Right ventricle myocardium superior (tissue), 1 donor: Measurements from ENCODE around the gene RAP1GDS1. TPM values are rescaled to one million over a fixed set of nuclear protein-coding genes. Genes with fewer than 3 reads are reported as not detected.

Source experiments
- ATAC-seq: fragments of 200-7000 bp; cut with Tn5 transposase; one replicate; pipeline ENCODE4 v1.9.1; 2020; ENCODE audit warnings: mild to moderate bottlenecking; ENCODE audit not compliant: poor library complexity
- DNase-seq: peaks from one replicate; pipeline ENCODE4 v3.0.0-alpha.2; 2020
- intact Hi-C: fragments of 100-400 bp; cut with DNase I; formaldehyde crosslinking; loops from one replicate; pipeline ENCODE4 v1.11.2; 2022
- long read RNA-seq: library from polyadenylated mRNA; unstranded; transcript quantifications from one replicate; pipeline ENCODE4 v2.0.0, GENCODE V29; 2021
- total RNA-seq: library from RNA; stranded (reverse); fragmentation: NEBNext Ultra II Directional; extraction: Animal tissue kit (Norgen Biotek cat#: 25700); gene quantifications from one replicate; pipeline ENCODE4 v1.2.1, GENCODE V29; 2021
- donor health status: DM: no; HTN: yes; CAD: no; lungs with severe emphysema.

Gene RAP1GDS1
- total RNA-seq, result 10.5 TPM
- long read RNA-seq, transcript RAP1GDS1-205 (15 exons, 3,681 nt), result major isoform, 8 of 29 reads
- long read RNA-seq, transcript RAP1GDS1-202 (15 exons, 2,092 nt), result minor isoform, 5 of 29 reads
- long read RNA-seq, partial matches to known transcripts, result 3 of 29 reads
- long read RNA-seq, other reads (novel, unspliced or antisense), result 8 of 29 reads

GRCh38 chr4:98260579-98261404, at the start of gene RAP1GDS1:
Gene RAP1GDS1, plus strand, starts transcription at chr4:98261384. Its CDS starts 182 bp downstream, at chr4:98261566.
- ATAC-seq (peak; percentile 97), DNase-seq (peak; percentile 98)
- intact Hi-C loops, result loop anchor here (10.0 kb wide), 1 partner anchor 116 kb away; the partner anchor contains the start of gene STPG2

- no peak for DNase-seq
- intact Hi-C loops, result no loop called here
- no peak for ATAC-seq
These were observed 38.9 kb upstream of the RAP1GDS1 start for GRCh38 chr4:98222306-98222705.

GRCh38 chr4:98226396-98226795, 34.8 kb upstream of the RAP1GDS1 start:
- ATAC-seq, result no peak
- no peak for DNase-seq
- intact Hi-C loops, result no loop called here

GRCh38 chr4:98230961-98231360, 30.2 kb upstream of the RAP1GDS1 start:
- ATAC-seq (no peak), DNase-seq (no peak)
- intact Hi-C loops, result no loop called here

GRCh38 chr4:98232202-98232601, 29.0 kb upstream of the RAP1GDS1 start:
- DNase-seq (no peak), ATAC-seq (no peak)
- intact Hi-C loops, result no loop called here

- ATAC-seq (no peak), DNase-seq (no peak)
- intact Hi-C loops, result no loop called here
These were observed 24.0 kb upstream of the RAP1GDS1 start for GRCh38 chr4:98237204-98237603.

- intact Hi-C loops, result no loop called here
- DNase-seq (no peak), ATAC-seq (no peak)
These were observed 19.1 kb upstream of the RAP1GDS1 start for GRCh38 chr4:98242063-98242462.

GRCh38 chr4:98242538-98242937, 18.6 kb upstream of the RAP1GDS1 start:
- intact Hi-C loops, result no loop called here
- DNase-seq (no peak), ATAC-seq (no peak)

GRCh38 chr4:98245226-98245625, 16.0 kb upstream of the RAP1GDS1 start:
- intact Hi-C loops, result no loop called here
- no peak for ATAC-seq
- no peak for DNase-seq

GRCh38 chr4:98248934-98249333, 12.2 kb upstream of the RAP1GDS1 start:
- ATAC-seq, result no peak
- intact Hi-C loops, result no loop called here
- DNase-seq, result no peak

GRCh38 chr4:98249831-98250230, 11.4 kb upstream of the RAP1GDS1 start:
- intact Hi-C loops, result no loop called here
- DNase-seq (no peak), ATAC-seq (no peak)

- ATAC-seq, result no peak
- intact Hi-C loops, result no loop called here
- no peak for DNase-seq
These were observed 7.7 kb upstream of the RAP1GDS1 start for GRCh38 chr4:98253499-98253898.

GRCh38 chr4:98260047-98260578, 1.1 kb upstream of the RAP1GDS1 start:
- DNase-seq, result no peak
- ATAC-seq, result peak; percentile 42
- intact Hi-C loops, result loop anchor here (10.0 kb wide), 1 partner anchor 115 kb away; the partner anchor contains the start of gene STPG2

GRCh38 chr4:98261405-98262291, 464 bp downstream of the RAP1GDS1 start:
- ATAC-seq (peak; percentile 12), DNase-seq (peak; percentile 61)
- intact Hi-C loops, result loop anchor here (10.0 kb wide), 1 partner anchor 117 kb away; the partner anchor contains the start of gene STPG2

GRCh38 chr4:98262431-98262830, 1.2 kb downstream of the RAP1GDS1 start:
- intact Hi-C loops, result loop anchor here (10.0 kb wide), 1 partner anchor 118 kb away; the partner anchor contains the start of gene STPG2
- ATAC-seq (no peak), DNase-seq (no peak)

- DNase-seq (no peak), ATAC-seq (no peak)
- intact Hi-C loops, result loop anchor here (10.0 kb wide), 1 partner anchor 123 kb away; the partner anchor contains the start of gene STPG2
These were observed 6.3 kb downstream of the RAP1GDS1 start for GRCh38 chr4:98267498-98267897.

- ATAC-seq, result no peak
- DNase-seq, result no peak
- intact Hi-C loops, result no loop called here
These were observed 14.0 kb downstream of the RAP1GDS1 start for GRCh38 chr4:98275145-98275544.

GRCh38 chr4:98283219-98284189, 22.3 kb downstream of the RAP1GDS1 start:
- intact Hi-C loops, result no loop called here
- DNase-seq (no peak), ATAC-seq (no peak)
